Right lobe of liver (tissue), 4 donors: ENCODE results near the gene GDI1.

Source experiments
- CTCF ChIP-seq, 4 donors: fragments of 200-600 bp in 3 of 4; fragments of 450-650 bp in 1 of 4; IDR thresholded peaks; one replicate each; pipeline versions ENCODE4 v1.5.1 to v1.8.0; 2016 to 2022; ENCODE audit warnings: antibody characterized with exemption in 4 of 4, mild to moderate bottlenecking in 2 of 4
- POLR2A ChIP-seq: fragments of 450-650 bp; IDR thresholded peaks from one replicate; pipeline ENCODE4 v1.6.1; 2017; ENCODE audit warnings: antibody characterized with exemption, mild to moderate bottlenecking
- donor health status: DM: no; HTN: no; CAD: no.
- donor health status: DM: no; HTN: no; CAD: no.
- donor health status: DM: no; HTN: yes; CAD: no.

GRCh38 chrX:154417157-154417556 lies 19.8 kb upstream of the GDI1 start:
- TF ChIP-seq CTCF (IDR thresholded peaks at IDR 0.05) (no peak), POLR2A (no peak)
